Measurements from ENCODE around the gene NDUFAF8. TPM values are rescaled to one million over a fixed set of nuclear protein-coding genes. Genes with fewer than 3 reads are reported as not detected.

The NDUFAF8 gene
- total RNA-seq, 1 experiment from 2014 or later, result 96.5 TPM

- no peak for DNase-seq (ENCODE audit: low spot score)
Measured at GRCh38 chr17:81238490-81238814, 666 bp upstream of the NDUFAF8 start.

GRCh38 chr17:81239714-81240555 lies 817 bp downstream of the NDUFAF8 start:
- DNase-seq (ENCODE audit: low spot score), result peak; percentile 29

- DNase-seq (ENCODE audit: low spot score), result no peak
Measured at GRCh38 chr17:81240761-81241160, 1.6 kb downstream of the NDUFAF8 start.

- DNase-seq (ENCODE audit: low spot score), result no peak
Measured at GRCh38 chr17:81241203-81241602, 2.1 kb downstream of the NDUFAF8 start.

DNA sequence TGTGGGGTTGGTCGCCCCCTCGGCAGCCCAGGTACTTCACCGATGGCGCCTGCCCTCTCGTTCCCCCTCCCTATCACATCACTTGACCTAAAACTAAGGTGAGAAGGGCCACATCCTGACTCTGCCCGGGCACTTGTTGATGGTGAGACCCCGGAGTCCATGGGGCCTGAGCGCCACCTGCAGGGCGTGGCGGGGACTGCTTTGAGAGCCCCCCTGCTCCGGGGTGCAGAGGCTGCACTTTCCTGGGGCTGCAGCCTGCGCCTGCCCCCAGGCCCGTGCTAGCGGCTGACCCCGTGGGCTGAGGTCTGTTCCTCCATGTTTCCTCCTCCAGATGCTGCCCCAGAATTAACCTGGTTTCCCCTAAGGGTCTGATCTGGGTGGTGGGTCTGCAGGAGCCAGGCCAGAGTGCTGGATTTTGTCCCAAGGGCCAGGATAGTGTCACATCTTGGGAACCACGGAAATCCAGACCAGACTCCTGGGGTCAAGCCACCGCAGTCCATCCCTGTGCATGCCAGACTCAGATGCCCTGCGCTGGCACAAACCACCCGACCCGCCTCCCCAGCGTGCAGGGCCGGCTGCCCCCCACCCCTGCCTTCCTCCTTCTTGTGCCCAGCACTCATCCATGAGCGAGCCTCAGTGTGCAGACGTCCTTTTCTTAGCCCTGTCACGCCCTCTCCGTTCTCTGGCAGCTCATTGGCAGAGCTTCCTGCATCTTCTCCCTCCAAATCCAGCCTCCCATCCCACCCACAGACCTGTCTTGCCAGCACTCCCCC lies 2.7 kb downstream of the NDUFAF8 start:
- peak; percentile 61 for DNase-seq (ENCODE audit: low spot score)

DNA sequence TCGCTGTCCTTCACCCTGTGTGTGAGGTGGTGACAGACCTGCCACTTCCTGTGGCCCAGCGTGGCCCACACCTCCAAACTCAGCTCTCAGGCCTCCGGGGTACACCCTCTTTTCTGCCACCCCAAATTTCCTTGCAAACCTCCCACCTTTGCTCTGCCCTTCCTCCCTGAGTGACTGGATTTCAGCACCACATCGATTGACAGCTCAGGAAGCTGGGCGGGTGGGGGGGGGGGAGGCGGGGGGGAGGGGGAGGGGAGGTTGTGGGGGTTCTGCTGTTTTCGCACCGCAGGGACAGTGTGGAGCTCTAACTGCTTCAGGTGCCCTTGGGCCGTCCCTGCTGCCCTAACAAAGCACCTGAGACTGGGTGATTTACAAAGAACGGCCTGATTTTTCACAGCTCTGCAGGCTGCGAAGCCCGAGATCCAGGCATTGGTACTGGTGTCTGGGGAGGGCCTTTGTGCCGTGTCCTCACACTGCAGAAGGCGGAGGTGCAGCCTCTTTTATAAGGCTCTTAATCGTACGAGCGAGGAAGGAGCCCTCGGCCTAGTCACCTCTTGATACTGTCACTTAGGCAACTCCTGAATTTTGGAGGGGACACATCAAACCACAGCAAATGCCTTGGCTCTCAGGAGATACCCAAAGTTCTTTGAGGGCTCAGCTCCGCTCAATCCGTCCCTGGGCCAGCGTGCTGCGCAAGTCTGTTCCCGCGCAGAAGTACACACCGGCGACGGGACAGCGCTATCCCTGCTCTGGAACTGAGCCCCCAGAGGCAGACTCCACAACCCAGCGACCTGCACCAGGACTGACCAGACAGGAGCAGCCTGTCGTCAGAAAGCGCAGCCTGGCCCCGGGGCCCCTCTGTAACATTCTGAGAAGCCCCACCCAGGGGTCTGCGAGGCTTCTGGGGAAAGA lies 3.6 kb downstream of the NDUFAF8 start:
- DNase-seq (ENCODE audit: low spot score), result no peak

GRCh38 chr17:81243333-81243664 lies 4.2 kb downstream of the NDUFAF8 start:
- no peak for DNase-seq (ENCODE audit: low spot score)

DNA sequence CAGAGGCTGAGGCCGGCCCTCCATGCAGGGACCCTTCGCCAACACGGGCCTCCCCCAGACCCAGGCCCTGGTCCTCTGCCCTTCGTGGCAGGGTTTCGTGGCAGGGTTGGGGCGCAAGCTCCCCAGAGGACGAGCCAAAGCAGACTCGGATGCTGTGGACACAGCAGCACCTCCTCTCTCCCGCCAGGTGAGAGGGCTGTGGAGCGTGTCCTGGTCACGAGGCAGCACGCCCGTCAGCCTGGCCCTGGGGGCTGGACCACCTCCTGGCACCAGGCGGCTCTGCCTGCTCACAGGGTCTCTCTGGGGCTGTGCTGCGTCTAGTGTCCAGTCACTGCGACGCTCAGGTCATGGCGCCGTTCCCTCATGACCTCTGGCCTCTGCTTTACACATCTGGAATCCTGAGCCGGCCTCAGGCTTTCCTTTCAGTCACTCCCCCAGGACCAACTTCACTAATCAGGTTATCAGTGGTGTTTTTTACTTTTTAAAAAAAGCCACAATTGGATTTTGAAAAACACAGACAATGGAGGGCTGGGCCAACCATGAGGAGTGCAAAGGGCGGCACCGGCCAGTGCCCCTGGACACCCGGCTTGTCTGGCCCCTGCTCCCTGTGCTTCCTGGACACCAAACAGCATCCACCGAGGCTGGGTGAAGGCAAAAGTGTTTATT lies 5.4 kb downstream of the NDUFAF8 start:
- no peak for DNase-seq (ENCODE audit: low spot score)

GRCh38 chr17:81245024-81245664 lies 6.0 kb downstream of the NDUFAF8 start:
- DNase-seq (ENCODE audit: low spot score), result no peak

- DNase-seq (ENCODE audit: low spot score), result no peak
Measured at GRCh38 chr17:81245665-81246342, 6.7 kb downstream of the NDUFAF8 start.

- DNase-seq (ENCODE audit: low spot score), result no peak
Measured at GRCh38 chr17:81246343-81246670, 7.2 kb downstream of the NDUFAF8 start.

- DNase-seq (ENCODE audit: low spot score), result no peak
Measured at GRCh38 chr17:81246679-81247338, 7.7 kb downstream of the NDUFAF8 start.

GRCh38 chr17:81247339-81247990 lies 8.3 kb downstream of the NDUFAF8 start:
- DNase-seq (ENCODE audit: low spot score), result no peak

GRCh38 chr17:81248649-81249048 lies 9.5 kb downstream of the NDUFAF8 start:
- DNase-seq (ENCODE audit: low spot score), result no peak

DNA sequence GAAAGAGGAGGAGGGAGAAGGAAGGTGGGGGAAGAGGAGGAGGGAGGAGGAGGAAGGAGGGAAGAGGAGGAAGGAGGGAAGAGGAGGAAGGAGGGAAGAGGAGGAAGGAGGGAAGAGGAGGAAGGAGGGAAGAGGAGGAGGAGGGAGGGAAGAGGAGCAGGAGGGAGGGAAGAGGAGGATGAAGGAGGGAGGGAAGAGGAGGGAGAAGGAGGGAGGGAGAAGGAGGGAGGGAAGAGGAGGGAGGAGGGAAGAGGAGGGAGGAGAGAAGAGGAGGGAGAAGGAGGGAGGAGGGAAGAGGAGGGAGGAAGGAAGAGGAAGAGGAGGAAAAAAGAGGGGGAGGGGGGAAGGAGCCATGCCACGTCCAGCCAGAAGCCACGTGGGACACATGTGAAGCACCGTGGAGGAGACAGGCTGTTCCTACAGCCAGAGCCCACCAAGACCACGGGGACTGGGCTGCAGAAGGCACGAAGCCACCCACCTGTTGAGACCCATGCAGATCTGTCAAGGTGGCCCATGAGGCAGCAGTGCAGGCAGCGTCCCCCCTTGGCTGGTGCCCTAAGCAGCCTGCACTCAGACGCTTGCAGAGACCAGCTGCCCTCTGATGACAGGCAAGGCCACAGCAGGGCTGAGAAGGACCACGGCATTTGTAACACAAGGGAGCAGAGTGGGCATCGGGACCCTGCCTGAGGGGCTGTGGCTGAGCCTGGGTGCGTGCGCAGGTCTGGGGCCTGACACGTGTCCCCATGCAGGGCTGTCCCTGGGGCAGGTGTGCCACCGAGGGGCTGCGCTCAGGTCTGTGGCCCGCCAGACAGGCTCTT lies 10.3 kb downstream of the NDUFAF8 start:
- DNase-seq (ENCODE audit: low spot score), result no peak

DNA sequence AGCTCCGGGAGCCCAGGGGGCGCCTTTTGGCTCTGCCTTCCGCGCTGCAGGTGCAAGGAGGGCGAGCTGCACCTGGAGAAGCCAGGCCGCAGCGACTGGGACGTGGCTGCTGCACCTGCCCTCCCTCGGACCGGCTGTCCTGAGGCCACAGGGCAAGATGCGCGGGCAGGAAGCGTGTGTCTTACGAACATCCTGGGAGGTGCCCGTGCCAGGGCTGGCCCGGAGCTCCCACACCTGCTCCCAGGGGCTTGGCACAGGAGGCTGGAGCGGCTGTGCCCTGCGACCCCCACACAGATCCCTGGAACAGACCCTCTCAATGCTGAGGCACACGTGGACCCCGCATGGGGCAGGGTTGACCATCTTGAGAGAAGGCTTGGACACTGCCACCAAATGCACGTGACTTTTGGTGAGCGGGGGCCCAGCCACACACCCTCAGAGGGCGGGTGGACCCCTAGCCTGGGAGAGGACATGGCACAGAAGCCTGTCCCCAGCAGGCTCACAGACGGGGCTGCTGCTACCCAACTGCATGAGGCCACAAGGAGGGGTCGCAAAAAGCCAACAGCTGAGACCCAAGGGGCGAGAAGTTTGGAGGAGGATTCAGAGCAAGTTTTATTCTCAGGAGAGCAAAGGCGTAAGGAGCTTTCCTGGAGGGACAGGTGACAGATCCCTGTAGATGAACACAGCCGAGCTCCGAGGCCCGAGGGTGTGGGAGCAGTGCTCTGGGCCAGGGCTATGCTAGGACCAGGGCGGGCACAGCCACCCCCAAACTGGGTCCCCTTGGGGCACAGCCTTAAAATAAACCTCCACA lies 11.4 kb downstream of the NDUFAF8 start:
- no peak for DNase-seq (ENCODE audit: low spot score)

- DNase-seq (ENCODE audit: low spot score), result peak; percentile 54
Measured at GRCh38 chr17:81251094-81251708, 12.1 kb downstream of the NDUFAF8 start.

Measured in HT-29 (cell line).